SKM-1 (cell line): ENCODE measurements around the gene PHF20.
"Not testable (repeated sequence)": the region's sequence is repeated elsewhere in the genome, so short reads cannot be mapped to it uniquely, and the experiment has no call there.

Source experiments
- DNase-seq: peaks from one replicate; lab custom pipeline; 2025; ENCODE audit not compliant: unreplicated experiment; lab: John Stamatoyannopoulos, UW

Gene PHF20

DNA sequence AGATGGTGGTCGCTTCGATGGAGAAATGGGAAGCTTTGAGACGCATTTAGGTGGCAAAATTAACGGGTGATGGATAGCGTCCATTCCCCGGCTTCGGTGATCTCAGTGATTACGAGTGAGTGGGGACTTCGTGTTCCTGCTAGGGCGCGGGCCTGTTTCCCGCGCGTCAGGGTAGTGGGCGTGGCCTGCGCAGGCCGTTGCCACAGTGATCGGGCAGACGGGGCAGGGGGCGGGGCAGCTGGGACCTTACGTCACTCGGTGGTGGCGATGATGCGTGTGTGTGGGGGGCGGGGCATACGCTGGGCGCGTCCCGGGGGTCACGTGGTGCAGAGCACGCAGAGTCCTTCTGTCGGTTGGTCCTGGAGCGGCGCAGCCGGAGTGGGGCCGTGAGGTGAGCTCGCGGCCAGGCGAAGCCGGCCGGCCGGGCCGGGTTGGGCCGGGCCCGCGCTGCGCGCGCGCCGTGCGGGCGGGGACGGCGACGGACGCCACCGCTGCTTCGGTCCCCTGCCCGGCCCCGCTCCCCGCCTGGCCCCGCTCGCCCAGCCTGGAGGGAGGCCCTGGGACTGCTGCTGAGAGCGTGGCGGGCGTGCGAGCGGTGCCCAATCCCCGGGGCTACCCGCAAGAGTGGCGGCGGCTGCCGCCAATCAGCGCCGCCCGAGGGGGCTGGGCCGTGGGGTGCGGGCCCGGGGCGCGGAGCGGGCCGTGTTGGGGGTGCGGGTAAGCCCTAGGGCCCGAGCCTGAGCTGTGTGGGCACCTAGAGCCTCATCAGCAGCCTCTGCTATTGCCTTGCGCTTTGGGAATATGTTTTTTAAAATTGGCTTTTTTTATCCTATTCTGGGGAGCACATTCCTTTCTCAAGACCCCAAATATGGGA is at the start of gene PHF20:
Gene PHF20, plus strand, starts transcription at position 327 of the 874 bp plus-strand sequence. CDS start 29,508 bp downstream, outside the sequence.
- peak; percentile 83 for DNase-seq

DNA sequence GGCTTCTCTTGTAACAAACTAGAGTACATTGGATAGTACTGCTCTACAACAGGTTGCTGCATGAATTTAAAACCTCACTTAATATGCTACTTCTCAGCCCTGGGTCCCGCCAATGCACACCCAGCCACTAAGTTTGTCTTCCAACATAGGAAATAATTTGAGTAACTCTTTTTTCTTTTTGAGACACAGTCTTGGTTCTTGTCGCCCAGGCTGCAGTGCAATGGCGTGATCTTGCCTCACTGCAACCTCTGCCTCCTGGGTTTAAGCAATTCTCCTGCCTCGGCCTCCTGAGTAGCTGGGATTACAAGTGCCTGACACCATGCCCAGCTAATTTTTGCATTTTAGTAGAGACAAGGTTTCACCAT is 48.6 kb upstream of the PHF20 start:
- not testable (repeated sequence) for DNase-seq

DNA sequence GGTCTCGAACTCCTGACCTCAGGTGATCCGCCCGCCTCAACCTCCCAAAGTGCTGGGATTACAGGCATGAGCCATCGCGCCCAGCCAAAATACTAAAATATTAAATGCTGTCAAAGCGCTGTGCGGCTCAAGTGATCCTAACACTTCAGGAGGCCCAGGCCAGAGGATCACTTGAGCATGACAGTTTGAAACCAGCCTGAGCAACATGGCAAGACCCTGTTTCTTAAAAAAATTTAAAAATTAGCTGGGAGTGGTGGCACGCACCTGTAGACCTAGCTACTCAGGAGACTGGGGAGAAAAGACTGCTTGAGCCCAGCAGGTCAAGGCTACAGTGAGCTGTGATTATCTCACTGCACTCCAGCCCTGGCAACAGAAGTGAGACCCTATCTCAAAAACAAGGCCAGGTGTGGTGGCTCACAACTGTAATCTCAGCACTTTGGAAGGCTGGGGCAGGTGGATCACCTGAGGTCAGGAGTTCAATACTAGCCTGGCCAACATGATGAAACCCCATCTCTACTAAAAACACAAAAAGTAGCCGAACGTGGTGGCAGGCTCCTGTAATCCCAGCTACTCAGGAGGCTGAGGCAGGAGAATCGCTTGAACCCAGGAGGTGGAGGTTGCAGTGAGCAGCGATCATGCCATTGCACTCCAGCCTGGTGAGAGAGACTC is 48.0 kb upstream of the PHF20 start:
- not testable (repeated sequence) for DNase-seq

DNA sequence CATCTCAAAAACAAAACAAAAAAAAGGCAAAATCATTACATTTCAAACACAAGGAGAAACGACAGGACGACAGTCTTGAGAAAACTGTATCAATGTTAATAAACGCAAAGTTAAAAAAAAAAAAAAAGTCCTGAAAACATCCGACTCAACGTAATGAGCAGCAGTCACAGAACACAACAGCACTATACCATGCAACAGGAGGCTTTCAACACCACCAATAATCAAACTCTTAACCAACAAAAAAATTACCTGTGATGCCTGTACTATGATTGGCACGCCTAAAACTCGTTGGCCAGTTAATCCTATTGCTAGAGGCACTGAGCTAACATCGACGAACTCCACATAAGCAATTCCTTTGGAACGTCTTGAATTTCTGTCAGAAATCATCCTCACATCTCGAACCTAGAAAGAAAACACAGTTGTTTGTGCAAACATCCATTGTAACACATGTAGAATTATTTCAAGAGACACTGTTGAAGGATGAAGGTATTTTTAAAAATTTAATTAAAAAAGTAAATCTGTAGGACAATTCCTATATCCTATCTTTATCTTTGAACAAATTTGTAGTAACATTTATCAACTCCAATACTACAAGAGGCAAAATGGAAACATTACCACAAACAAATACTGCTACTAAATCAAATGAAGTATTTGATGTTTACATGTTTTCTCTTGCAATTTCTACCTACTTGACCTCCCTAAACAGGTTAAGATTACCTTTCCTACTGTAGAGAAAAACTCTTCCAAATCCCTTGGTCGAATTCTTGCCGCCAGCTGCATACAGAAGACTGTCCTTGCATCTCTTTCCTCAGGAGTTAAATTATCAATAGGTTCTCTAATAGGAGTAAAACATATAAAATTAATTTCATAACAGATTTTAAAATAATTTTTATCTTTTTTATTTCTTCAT is 47.2 kb upstream of the PHF20 start:
- no peak for DNase-seq

DNA sequence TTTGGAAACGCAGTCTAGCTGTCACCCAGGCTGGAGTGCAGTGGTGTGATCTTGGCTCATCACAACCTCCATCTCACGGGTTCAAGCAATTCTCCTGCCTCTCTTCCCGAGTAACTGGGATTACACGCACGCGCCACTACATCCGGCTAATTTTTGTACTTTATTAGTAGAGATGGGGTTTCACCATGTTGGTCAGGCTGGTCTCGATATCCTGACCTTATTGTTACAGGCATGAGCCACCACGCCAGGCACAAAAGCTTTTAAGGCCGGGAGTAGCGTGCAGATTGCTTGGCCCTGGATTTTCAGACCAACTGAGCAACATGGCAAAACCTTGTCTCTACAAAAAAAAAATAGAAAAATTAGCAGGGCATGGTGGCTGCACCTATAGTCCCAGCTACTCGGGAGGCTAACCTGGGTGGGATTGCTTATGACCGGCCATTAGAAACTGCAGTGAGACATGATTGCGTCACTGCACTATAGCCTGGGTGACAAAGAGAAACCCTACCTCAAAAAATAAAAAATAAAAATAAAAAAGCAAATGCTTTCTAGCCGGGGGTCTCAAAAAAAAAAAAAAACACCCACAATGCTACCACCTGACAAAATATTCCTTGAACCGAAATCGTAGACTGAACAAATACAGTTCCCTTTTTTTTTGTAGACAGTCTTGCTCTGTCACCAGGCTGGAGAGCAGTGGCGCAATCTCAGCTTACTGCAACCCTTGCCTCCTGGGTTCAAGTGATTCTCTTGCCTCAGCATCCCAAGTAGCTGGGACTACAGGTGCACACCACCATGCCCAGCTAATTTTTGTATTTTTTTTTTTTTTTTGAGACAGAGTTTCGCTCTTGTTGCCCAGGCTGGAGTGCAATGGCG is 44.7 kb upstream of the PHF20 start:
- DNase-seq = peak; percentile 16

DNA sequence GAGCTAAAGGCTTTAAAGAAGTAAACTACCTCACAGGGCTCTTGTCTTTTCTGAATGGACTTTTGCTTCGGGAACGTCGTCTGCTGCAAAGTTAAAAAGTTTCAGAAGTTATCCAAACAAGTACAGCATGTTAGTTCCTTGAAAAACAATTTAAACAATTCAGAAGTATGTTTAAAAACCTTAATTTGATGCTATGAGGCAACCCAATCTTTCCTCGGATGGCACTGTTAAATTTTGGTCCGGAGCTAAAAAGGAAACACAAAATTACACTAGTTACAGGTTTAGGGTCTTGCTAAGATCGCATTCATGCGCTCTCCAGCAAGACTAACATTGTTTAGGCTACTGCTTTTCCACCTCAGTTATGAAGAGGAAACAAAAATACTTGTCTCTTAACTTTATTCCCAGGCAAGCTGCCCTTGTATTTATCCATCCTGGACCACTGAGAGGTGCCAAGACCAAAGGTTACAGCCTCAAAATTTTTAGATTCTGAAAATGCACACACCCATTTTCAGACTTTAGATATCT is 42.5 kb upstream of the PHF20 start:
- no peak for DNase-seq

DNA sequence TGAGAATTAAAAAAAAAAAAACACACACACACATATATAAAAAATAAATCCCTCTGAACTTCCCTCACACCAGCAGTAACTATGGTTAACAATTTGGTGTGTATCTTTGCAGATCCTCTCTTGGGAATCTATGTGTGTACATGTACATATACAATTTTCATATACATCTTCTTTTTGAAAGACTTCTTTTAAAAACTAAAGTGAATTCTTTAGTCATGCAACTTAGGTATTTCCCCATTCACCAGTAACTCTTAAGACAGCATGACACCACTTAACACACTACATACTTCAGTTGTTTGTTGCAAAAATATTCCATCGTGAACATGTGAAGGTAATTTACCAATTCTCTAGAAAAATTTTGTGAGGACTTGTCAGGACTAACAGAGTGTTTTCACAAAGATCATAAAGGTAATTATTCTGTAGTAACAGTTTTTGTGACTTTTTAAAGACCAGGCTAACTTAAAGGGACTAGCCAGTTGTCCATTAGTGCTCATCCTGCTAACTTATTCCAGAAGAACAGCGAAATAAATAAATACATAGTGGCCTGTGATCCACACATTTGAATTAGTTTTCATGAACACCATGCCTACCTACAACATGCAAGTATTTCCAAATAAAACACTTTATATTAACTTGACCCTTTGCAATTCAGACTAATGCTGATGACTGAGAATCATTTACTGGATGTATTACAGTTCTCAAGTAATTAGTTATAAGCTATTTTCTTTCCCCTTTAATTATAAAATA is 41.8 kb upstream of the PHF20 start:
- no peak for DNase-seq

DNA sequence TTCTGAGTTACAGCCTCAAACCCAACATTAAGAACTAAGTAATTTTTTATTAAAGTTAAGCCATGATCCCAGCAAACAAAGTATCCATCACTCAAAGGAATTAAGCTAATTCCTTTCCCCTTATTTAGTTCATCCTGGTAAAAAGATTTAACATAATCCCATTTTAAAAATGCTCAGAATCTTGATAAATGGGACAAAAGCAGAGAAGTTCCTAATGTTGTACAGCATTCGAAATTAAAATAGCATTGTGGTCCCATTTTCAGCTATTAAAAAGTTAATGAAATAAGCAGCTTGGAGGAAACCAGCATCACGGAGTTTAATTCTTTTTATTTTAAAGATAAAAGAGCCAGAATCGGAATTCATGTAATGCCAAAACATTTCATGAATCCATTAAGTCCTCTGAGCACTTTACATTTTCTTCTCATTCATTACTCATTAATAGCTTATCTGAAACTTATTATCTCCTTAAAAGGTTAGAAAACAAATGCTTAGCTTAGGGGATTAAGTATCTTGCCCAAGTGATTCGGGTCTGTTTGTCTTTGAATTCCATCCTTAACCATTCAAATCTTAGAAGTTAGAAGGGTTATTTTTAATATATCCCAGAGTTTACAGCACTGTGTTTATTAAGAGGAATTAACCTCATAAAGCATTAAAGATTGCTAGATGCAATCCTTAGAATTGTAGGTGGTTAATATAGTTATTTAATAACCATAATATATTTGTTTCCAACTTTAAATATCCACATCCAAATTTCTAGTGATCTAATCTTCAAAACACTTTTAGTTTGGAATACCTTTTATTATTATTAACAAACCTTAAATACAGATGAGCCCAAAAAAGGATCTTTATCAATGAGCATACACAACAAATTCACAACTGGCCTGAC is 41.0 kb upstream of the PHF20 start:
- DNase-seq = no peak

DNA sequence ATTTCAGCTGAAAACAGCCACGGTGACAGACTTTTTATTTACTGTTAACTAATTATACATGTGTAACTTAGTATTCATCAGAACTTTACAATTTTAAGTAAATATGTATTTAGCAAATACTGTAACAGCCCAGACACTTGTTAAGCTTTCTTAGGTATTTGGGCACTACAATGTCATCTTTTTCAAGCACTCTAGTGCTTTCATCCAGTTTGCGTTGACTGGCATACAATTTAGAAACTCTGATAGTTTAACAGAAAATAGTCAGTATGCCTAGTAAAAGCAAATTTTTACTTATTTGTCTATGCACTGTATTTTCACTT is 40.4 kb upstream of the PHF20 start:
- DNase-seq = no peak

DNA sequence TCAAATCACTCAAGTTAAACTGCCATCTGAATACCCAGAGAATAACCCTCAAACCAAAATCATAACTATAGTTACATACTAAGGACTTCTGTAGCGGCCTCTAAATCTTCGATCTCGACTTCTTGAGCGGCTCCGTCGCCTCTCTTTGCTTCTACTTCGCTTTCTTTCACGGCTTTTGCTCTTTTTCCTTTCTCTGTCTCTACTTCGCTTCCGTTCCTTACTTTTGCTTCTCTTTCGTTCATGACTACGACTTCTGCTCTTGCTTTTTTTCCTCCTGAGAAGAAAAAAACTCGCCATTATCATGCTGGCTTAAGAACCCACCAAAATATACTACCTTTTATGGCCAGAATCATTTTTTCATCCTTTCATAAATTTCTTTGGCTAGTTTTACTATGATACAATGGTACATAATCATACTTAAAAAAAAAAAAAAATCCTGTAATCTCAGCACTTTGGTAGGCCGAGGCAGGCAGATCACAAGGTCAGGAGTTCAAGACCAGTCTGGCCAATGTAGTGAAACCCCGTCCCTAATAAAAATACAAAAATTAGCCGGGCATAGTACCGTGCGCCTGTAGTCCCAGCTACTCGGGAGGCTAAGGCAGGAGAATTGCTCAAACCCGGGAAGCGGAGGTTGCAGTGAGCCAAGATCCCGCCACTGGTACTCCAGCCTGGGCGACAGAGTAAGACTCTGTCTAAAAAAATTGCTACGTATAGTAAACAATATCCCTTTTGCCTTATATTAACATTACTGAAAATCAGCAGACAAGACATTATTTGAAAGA is 39.8 kb upstream of the PHF20 start:
- no peak for DNase-seq

DNA sequence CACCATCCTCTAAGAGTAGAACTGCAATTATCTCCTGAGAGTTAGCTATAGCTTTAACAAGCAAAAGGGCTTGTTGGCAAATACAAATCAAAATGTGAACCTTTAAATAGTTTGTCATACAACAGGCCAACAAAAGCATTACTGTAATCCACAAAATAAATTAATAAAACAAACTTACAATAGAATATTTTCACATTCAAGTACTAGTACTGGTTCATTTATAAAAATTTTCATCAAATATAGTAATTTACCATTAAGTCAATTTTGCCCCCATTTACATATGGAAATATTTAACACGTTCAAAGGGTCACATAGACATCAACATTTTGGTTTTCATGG is 39.2 kb upstream of the PHF20 start:
- no peak for DNase-seq

DNA sequence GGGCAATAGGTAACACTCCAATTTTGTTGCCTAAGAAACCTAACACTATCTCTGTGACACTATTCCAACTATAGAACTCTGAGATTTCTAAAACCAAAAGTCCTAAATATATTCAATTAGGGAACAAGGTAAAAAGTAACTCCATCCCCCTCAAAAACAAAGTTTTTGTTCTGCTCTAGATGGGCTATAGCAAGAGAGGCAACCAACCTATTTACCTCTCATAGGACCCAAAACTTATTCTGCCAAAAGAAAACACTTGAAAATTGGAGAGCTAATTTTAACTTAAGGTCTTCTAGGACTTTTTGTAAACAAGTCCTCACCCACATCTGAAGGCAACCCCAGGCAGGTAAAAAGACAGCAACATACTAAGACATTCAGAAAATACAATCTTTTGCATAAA is 37.4 kb upstream of the PHF20 start:
- no peak for DNase-seq

DNA sequence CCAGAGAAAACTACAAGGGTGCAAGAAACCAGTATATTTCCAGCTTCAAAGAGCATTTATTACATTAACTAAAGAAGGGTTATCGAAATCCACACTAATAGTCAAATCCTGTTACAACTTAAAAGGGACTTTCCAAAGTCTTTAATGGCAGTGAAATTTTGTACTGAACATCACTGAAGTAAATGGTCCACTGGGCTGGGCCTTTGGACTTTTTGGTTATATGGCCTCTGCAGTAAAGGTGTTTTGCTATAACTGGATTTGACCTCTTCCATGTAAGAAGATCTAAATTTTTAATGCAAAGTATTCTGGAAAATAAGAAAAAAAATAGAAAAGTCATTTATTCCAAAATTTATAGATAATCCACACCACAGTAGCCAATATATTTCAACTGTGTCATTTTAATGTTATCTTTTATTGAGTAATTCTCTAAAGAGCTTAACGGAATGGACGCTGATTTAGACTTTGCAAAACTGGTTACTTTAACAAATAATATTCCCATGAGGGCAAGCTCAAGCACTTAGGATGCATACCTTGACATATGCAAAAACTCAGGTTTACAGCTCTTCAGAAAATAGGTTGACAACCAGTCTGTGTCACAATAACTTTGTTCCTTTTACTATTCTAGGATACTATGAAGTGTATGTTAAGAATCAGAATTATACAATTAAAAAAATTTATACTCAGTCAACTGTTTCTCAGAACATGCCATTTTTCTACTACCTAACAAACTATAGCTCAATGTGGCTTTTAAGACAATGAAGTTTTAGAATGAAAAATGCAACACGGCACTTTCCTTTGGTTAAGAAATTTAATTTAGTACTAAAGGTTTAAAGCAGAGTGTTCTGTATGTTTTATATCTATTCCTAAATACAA is 36.8 kb upstream of the PHF20 start:
- no peak for DNase-seq

DNA sequence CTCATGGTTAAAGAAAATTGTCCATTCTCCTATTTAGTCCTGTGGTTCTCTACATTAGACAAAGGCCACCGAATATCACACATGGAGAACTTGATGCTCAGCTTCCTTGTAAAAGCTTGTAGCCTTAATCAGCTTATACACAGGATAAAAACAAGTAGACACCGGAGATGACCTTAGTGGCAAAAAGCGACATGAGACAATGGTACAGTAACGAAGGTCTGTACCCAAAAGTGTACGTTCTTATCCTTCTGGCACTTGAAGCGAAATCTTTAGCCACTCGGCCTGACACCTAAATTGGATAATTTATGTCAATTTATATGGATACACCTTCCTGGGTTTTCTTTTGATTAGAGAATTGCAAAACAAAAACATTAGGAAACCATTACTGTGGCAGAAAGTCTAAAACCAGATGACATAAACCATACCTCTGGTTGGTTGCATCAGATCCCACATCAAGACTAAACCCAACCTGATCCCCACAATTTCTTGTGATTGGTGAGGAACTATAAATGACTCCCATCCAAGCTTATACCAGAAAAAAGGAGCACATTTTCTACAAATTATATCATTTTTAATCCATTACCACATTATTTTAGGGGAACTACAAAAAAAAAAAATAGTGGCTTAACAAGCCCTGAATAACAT is 35.9 kb upstream of the PHF20 start:
- DNase-seq = no peak

DNA sequence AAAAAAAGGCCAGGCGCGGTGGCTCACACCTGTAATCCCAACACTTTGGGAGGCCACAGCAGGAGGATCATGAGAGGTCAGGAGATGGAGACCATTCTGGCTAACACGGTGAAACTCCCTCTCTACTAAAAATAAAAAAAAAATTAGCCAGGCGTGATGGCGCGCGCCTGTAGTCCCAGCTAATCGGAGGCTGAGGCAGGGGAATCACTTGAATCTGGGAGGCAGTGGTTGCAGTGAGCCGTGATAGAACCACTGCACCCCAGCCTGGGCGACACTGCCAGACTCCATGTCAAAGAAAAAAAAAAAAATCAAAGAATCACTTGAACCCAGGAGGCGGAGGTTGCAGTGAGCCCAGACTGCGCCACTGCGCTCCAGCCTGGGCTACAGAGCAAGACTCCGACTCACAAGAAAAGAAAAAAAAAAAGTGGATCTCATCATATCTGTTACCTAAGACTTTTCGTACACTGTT is 33.9 kb upstream of the PHF20 start:
- DNase-seq = no peak

DNA sequence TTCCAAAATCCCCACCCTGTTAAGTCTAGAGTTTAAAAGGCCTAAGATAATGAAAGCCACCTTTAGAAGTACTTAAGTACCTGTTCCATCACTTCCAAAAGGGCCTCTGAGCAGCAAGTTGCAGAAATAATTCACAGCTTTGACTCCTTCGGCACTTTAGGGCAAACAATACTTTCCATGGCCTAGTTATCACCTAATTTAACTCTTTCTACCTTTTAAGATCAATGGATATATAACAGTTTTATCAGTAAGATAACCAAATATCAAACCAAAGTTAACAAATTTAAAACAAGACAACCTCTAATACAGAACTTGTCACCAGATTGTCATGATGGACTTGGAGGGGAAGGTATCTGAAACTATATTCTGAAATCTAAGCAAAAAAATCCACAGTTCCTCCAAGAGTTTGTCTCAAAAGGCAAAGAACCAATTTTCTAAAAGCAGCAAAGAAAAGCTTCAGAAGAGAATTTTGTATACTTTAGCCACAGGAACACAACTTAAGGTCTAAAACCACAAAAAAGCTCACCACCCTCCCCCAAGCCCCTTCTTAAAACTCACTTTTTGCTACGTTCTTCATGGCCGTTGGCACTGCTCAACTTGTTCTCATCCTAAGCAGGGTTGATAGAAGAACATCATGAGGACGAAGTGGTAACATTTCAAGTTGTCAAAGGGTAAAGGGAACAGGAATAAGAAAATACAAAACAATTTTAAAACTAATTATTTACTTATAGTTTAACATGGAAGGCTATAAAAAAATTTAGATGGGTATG is 33.2 kb upstream of the PHF20 start:
- no peak for DNase-seq
